ENCODE measurements around the gene ZGRF1. TPM values are rescaled to one million over a fixed set of nuclear protein-coding genes. Genes with fewer than 3 reads are reported as not detected.

The ZGRF1 gene
- total RNA-seq, 1 experiment from 2014 or later: 21.4 TPM

- DNase-seq (ENCODE audit: low read depth, low spot score): no peak
- ChIA-PET POLR2A (no interaction called here), CTCF (no interaction called here), RAD21 (ENCODE audit: low non-redundant PET in 1 of 2, low total read pairs in 2 of 2, uncharacterized antibody in 2 of 2, unreplicated experiment in 2 of 2) (no interaction called here)
- H3K4me2 ChIP-seq (ENCODE audit: low read length): no peak overlapping the region
- no peaks in the 10 kb centered on the region for H3K36me3 ChIP-seq (ENCODE audit: control insufficient read depth in 1 of 2, insufficient read depth in 2 of 2, low read length in 2 of 2)
- no peaks in the 10 kb centered on the region for H3K79me2 ChIP-seq (ENCODE audit: insufficient read depth, low read length)
- BruUV-seq (replicated peaks): no TSS peak
- TF ChIP-seq EGR1 (IDR thresholded peaks at IDR 0.05; ENCODE audit: low read depth): no peak
- TF ChIP-seq, protein P1, sequence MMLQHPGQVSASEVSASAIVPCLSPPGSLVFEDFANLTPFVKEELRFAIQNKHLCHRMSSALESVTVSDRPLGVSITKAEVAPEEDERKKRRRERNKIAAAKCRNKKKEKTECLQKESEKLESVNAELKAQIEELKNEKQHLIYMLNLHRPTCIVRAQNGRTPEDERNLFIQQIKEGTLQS (IDR thresholded peaks at IDR 0.05): no peak
- TF ChIP-seq, protein P2, sequence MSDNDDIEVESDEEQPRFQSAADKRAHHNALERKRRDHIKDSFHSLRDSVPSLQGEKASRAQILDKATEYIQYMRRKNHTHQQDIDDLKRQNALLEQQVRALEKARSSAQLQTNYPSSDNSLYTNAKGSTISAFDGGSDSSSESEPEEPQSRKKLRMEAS (IDR thresholded peaks at IDR 0.05): no peak
- no peak for TF ChIP-seq CTCF (IDR thresholded peaks at IDR 0.05 in 2 of 3, conservative IDR thresholded peaks at IDR 0.05 in 1 of 3; ENCODE audit: borderline replicate concordance in 1 of 3, insufficient read depth in 1 of 3, low read depth in 2 of 3, low read length in 2 of 3)
- TF ChIP-seq ZFX (IDR thresholded peaks at IDR 0.05): no peak
- no peak overlapping the region for H3K4me3 ChIP-seq (replicated peaks in 1 of 2; ENCODE audit: low read depth in 1 of 2, low read length in 2 of 2)
- no peak overlapping the region for H2AFZ ChIP-seq (ENCODE audit: low read depth, low read length, poor library complexity, severe bottlenecking)
- no peaks in the 10 kb centered on the region for H4K20me1 ChIP-seq (ENCODE audit: insufficient read depth)
- no peaks in the 10 kb centered on the region for H3K9me2 ChIP-seq (ENCODE audit: insufficient read depth)
- peaks cover 0 to 19% of the 10 kb centered on the region in 2 experiments; a peak in 2 of 4 replicates for H3K4me1 ChIP-seq (ENCODE audit: control insufficient read depth in 1 of 2, insufficient read depth in 2 of 2, low read length in 2 of 2)
- no peaks in the 10 kb centered on the region for H3K9me3 ChIP-seq (ENCODE audit: control insufficient read depth in 1 of 2, insufficient read depth in 1 of 2, low read depth in 1 of 2, low read length in 2 of 2)
- ATAC-seq: no peak
- H3K27ac ChIP-seq (ENCODE audit: low read depth, low read length): no peak overlapping the region
- H3K9ac ChIP-seq (ENCODE audit: low read length): no peak overlapping the region
- intact Hi-C loops (cut with micrococcal nuclease): no loop called here
- H3K27me3 ChIP-seq (ENCODE audit: insufficient read depth, low read length): peaks cover 19% of the 10 kb centered on the region
Observed at GRCh38 chr4:112517067-112517634, 119.6 kb downstream of the ZGRF1 start.

DNA sequence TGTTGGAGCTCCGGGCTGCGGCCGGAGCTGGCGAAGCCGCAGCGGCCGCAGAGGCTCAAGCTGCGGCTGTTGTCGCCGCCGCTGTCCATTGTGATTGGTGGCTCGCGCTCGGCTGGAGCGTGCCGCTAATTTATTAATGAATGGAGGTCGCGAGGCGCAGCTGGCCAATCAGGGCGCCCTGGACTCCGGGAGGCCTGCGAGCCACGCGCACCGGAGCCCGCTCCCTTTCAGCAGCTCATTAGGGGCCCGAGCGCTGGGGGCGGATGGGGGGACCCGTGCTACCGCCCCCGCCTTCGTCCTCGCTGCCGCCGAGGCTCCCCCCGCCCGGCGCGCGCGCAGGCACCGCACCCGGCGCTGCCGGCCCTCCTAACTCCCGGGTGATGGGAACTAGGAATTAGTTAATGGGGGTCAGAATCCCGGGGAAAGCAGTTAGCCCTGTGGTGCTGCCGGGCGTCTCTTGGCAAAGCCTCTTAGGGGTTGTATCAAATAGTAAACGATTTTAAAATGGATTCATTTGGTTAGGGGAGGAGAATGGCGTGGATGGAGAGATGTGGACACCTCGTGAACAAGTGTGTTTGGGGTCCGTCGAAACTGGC lies 120.1 kb downstream of the ZGRF1 start:
- Histone ChIP-seq H3K4me3 (replicated peaks in 1 of 2; ENCODE audit: low read depth in 1 of 2, low read length in 2 of 2) (peak overlapping the region; percentile 57 to 65), H3K9ac (ENCODE audit: low read length) (no peak overlapping the region), H3K9me2 (ENCODE audit: insufficient read depth) (no peaks in the 10 kb centered on the region), H3K9me3 (ENCODE audit: control insufficient read depth in 1 of 2, insufficient read depth in 1 of 2, low read depth in 1 of 2, low read length in 2 of 2) (no peaks in the 10 kb centered on the region), H3K27me3 (ENCODE audit: insufficient read depth, low read length) (peaks cover 19% of the 10 kb centered on the region), H2AFZ (ENCODE audit: low read depth, low read length, poor library complexity, severe bottlenecking) (no peak overlapping the region), H4K20me1 (ENCODE audit: insufficient read depth) (no peaks in the 10 kb centered on the region), H3K27ac (ENCODE audit: low read depth, low read length) (no peak overlapping the region), H3K36me3 (ENCODE audit: control insufficient read depth in 1 of 2, insufficient read depth in 2 of 2, low read length in 2 of 2) (no peaks in the 10 kb centered on the region), H3K79me2 (ENCODE audit: insufficient read depth, low read length) (no peaks in the 10 kb centered on the region), H3K4me2 (ENCODE audit: low read length) (peak overlapping the region; percentile 93), H3K4me1 (ENCODE audit: control insufficient read depth in 1 of 2, insufficient read depth in 2 of 2, low read length in 2 of 2) (peaks cover 0 to 19% of the 10 kb centered on the region in 2 experiments; a peak in 2 of 4 replicates)
- intact Hi-C loops (cut with micrococcal nuclease): no loop called here
- DNase-seq (ENCODE audit: low read depth, low spot score): no peak
- 0 out of 2 replicates have a peak, but pooled peaks have one; percentile 41 for ATAC-seq
- RAD21 ChIA-PET (ENCODE audit: low non-redundant PET in 1 of 2, low total read pairs in 2 of 2, uncharacterized antibody in 2 of 2, unreplicated experiment in 2 of 2): no interaction called here
- CTCF ChIA-PET: interaction anchor here (0.6 to 1.5 kb wide), 4 partner anchors 189 to 1186 kb away, joined by 3 to 4 read pairs (median 4); no protein-coding TSS in a partner anchor
- BruUV-seq (replicated peaks): no TSS peak
- POLR2A ChIA-PET: interaction anchor here (0.7 kb wide), 1 partner anchor 418 kb away, joined by 3 read pairs; no protein-coding TSS in a partner anchor
- TF ChIP-seq SRF (IDR thresholded peaks at IDR 0.05; ENCODE audit: low read depth) (no peak), EZH2phosphoT487 (IDR thresholded peaks at IDR 0.05; ENCODE audit: borderline replicate concordance) (no peak), TCF7L2 (IDR thresholded peaks at IDR 0.05; ENCODE audit: borderline replicate concordance, extremely low read depth, insufficient read depth, insufficient read length) (no peak), SP1 (IDR thresholded peaks at IDR 0.05; ENCODE audit: low read depth) (no peak), RAD21 (IDR thresholded peaks at IDR 0.05; ENCODE audit: low read depth) (no peak), ZNF274 (IDR thresholded peaks at IDR 0.05; ENCODE audit: low read depth, low read length) (no peak), EGR1 (IDR thresholded peaks at IDR 0.05; ENCODE audit: low read depth) (no peak), ZFX (IDR thresholded peaks at IDR 0.05) (no peak), JUND (IDR thresholded peaks at IDR 0.05) (no peak)
- TF ChIP-seq, protein P3, sequence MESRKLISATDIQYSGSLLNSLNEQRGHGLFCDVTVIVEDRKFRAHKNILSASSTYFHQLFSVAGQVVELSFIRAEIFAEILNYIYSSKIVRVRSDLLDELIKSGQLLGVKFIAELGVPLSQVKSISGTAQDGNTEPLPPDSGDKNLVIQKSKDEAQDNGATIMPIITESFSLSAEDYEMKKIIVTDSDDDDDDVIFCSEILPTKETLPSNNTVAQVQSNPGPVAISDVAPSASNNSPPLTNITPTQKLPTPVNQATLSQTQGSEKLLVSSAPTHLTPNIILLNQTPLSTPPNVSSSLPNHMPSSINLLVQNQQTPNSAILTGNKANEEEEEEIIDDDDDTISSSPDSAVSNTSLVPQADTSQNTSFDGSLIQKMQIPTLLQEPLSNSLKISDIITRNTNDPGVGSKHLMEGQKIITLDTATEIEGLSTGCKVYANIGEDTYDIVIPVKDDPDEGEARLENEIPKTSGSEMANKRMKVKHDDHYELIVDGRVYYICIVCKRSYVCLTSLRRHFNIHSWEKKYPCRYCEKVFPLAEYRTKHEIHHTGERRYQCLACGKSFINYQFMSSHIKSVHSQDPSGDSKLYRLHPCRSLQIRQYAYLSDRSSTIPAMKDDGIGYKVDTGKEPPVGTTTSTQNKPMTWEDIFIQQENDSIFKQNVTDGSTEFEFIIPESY (IDR thresholded peaks at IDR 0.05; ENCODE audit: extremely low read depth, insufficient replicate concordance, low read length): no peak

All from HCT116 (cell line).